ENCODE data around the gene CES5A. TPM values are rescaled to one million over a fixed set of nuclear protein-coding genes. Genes with fewer than 3 reads are reported as not detected.

The CES5A gene
- total RNA-seq, result not detected

- intact Hi-C loops (cut with DNase I), result no loop called here
- Histone ChIP-seq H3K27me3 (peaks cover 0 to 40% (median 0%) of the 10 kb centered on the region in 4 donors), H3K36me3 (no peaks in the 10 kb centered on the region), H3K4me1 (no peaks in the 10 kb centered on the region), H3K9me3 (no peaks in the 10 kb centered on the region), H3K4me3 (no peak within 1 kb of the TSS), H3K27ac (replicated peaks in 1 of 4) (no peak within 1 kb of the TSS)
- DNase-seq (ENCODE audit: extremely low spot score), result no peak
- TF ChIP-seq POLR2AphosphoS5 (IDR thresholded peaks at IDR 0.05) (no peak), POLR2A (IDR thresholded peaks at IDR 0.05; ENCODE audit: low read depth) (no peak), CTCF (IDR thresholded peaks at IDR 0.05) (no peak), EP300 (IDR thresholded peaks at IDR 0.05) (no peak)
- WGBS, result 76% methylated on average over 2 of the region's 2 CpGs
These were observed at the start of gene CES5A for GRCh38 chr16:55875273-55875672. Gene CES5A (minus strand): TSS chr16:55875373. CDS start chr16:55875221, 152 bp downstream.

- intact Hi-C loops (cut with DNase I), result no loop called here
- H3K4me1 ChIP-seq, result no peaks in the 10 kb centered on the region
- H3K36me3 ChIP-seq, result no peaks in the 10 kb centered on the region
- TF ChIP-seq POLR2A (IDR thresholded peaks at IDR 0.05; ENCODE audit: low read depth), result no peak
- no peak for TF ChIP-seq EP300 (IDR thresholded peaks at IDR 0.05)
- no peak for TF ChIP-seq POLR2AphosphoS5 (IDR thresholded peaks at IDR 0.05)
- TF ChIP-seq CTCF (IDR thresholded peaks at IDR 0.05), result no peak
- peaks cover 0 to 9% (median 0%) of the 10 kb centered on the region in 4 donors for H3K27me3 ChIP-seq
- no peaks in the 10 kb centered on the region for H3K9me3 ChIP-seq
- no peak for DNase-seq (ENCODE audit: extremely low spot score)
- no peak overlapping the region for H3K4me3 ChIP-seq
- no peak overlapping the region for H3K27ac ChIP-seq (replicated peaks in 1 of 4)
These were observed 47.5 kb upstream of the CES5A start for GRCh38 chr16:55922662-55923061.

GRCh38 chr16:55917373-55918160, 42.4 kb upstream of the CES5A start:
- DNase-seq (ENCODE audit: extremely low spot score), result peak; percentile 84
- Histone ChIP-seq H3K36me3 (no peaks in the 10 kb centered on the region), H3K9me3 (no peaks in the 10 kb centered on the region), H3K4me1 (no peaks in the 10 kb centered on the region), H3K4me3 (no peak overlapping the region), H3K27ac (replicated peaks in 1 of 4) (no peak overlapping the region), H3K27me3 (peaks cover 0 to 9% (median 0%) of the 10 kb centered on the region in 4 donors)
- intact Hi-C loops (cut with DNase I), result no loop called here
- WGBS, result 100% methylated on average over 1 of the region's 1 CpG
- TF ChIP-seq POLR2AphosphoS5 (IDR thresholded peaks at IDR 0.05) (no peak), CTCF (IDR thresholded peaks at IDR 0.05) (no peak), EP300 (IDR thresholded peaks at IDR 0.05) (no peak), POLR2A (IDR thresholded peaks at IDR 0.05; ENCODE audit: low read depth) (no peak)

GRCh38 chr16:55915096-55915827, 40.1 kb upstream of the CES5A start:
- Histone ChIP-seq H3K9me3 (peaks cover 0 to 8% (median 4%) of the 10 kb centered on the region in 4 donors), H3K27me3 (peaks cover 0 to 8% (median 0%) of the 10 kb centered on the region in 4 donors), H3K4me1 (no peaks in the 10 kb centered on the region), H3K36me3 (no peaks in the 10 kb centered on the region), H3K27ac (replicated peaks in 1 of 4) (no peak overlapping the region), H3K4me3 (no peak overlapping the region)
- DNase-seq (ENCODE audit: extremely low spot score), result peak; percentile 64
- intact Hi-C loops (cut with DNase I), result no loop called here
- 66% methylated on average over 6 of the region's 6 CpGs for WGBS
- no peak for TF ChIP-seq EP300 (IDR thresholded peaks at IDR 0.05)
- TF ChIP-seq POLR2A (IDR thresholded peaks at IDR 0.05; ENCODE audit: low read depth), result no peak
- TF ChIP-seq CTCF (IDR thresholded peaks at IDR 0.05), result no peak
- no peak for TF ChIP-seq POLR2AphosphoS5 (IDR thresholded peaks at IDR 0.05)
